Esophagus muscularis mucosa (tissue), 4 donors: ENCODE results near the gene DGKG. TPM values are rescaled to one million over a fixed set of nuclear protein-coding genes. Genes with fewer than 3 reads are reported as not detected.

Experiments used
- DNase-seq: peaks from one replicate; pipeline ENCODE4 v3.0.0-alpha.2; 2017; ENCODE audit errors: extremely low spot score
- H3K27ac ChIP-seq, 4 donors: fragments of 200-600 bp; sonication (generic); replicated peaks in 1 of 4; 1 replicate in 3 of 4; 2 replicates in 1 of 4; pipeline ENCODE4 v1.5.1; 2016 to 2019; ENCODE audit warnings: mild to moderate bottlenecking in 1 of 4
- H3K27me3 ChIP-seq, 4 donors: fragments of 200-600 bp; sonication (generic); one replicate each; pipeline versions ENCODE4 v1.5.1 to v1.6.0; 2016 to 2019
- H3K36me3 ChIP-seq, 4 donors: fragments of 200-600 bp; sonication (generic); one replicate each; pipeline ENCODE4 v1.5.1; 2016 to 2019
- H3K4me1 ChIP-seq, 4 donors: fragments of 200-600 bp; sonication (generic); one replicate each; pipeline ENCODE4 v1.5.1; 2016 to 2019
- H3K4me3 ChIP-seq, 4 donors: fragments of 200-600 bp; sonication (generic); 1 replicate in 2 of 4; 2 replicates in 2 of 4; pipeline ENCODE4 v1.5.1; 2016 to 2019; ENCODE audit warnings: mild to moderate bottlenecking in 4 of 4, moderate library complexity in 1 of 4
- H3K9me3 ChIP-seq, 4 donors: fragments of 200-600 bp; sonication (generic); 1 replicate in 3 of 4; 2 replicates in 1 of 4; pipeline ENCODE4 v1.5.1; 2016 to 2019
- EP300 ChIP-seq: sonication (generic); formaldehyde crosslinking; IDR thresholded peaks from one replicate; pipeline ENCODE4 v1.6.1; 2017; ENCODE audit warnings: antibody characterized with exemption
- POLR2A ChIP-seq: fragments of 450-650 bp; IDR thresholded peaks from one replicate; pipeline ENCODE4 v1.6.1; 2017; ENCODE audit warnings: antibody characterized with exemption, moderate library complexity, mild to moderate bottlenecking, low read depth
- POLR2AphosphoS5 ChIP-seq, 2 donors: sonication (generic); formaldehyde crosslinking; IDR thresholded peaks; one replicate each; pipeline ENCODE4 v1.6.1; 2017; ENCODE audit warnings: antibody characterized with exemption in 2 of 2
- WGBS: methylation state at CpG from one replicate; pipeline ENCODE4 v1.1.5; 2018; 5-methylcytosine and 5-hydroxymethylcytosine counted together
- intact Hi-C: fragments of 100-400 bp; cut with DNase I; formaldehyde crosslinking; loops from one replicate; pipeline ENCODE4 v1.15.1; 2023
- total RNA-seq, 4 donors: library from RNA; depleted of rRNA; stranded (reverse); fragments of >200 nt; gene quantifications; one replicate each; pipeline versions ENCODE4 v1.1.0 to v1.2.1, GENCODE V29; 2016
- TF ChIP-seq, protein P1 (sequence below), 3 experiments: fragments of 200-600 bp in 2 of 3; fragments of 450-650 bp in 1 of 3; sonication (generic) in 2 of 3; IDR thresholded peaks; one replicate each; pipeline ENCODE4 v1.5.1; 2017 to 2019; ENCODE audit warnings: antibody characterized with exemption in 3 of 3, mild to moderate bottlenecking in 2 of 3, moderate library complexity in 1 of 3

Gene DGKG
- total RNA-seq, 4 donors from 2014 or later = 75.0 to 169 (median 104) TPM

GRCh38 chr3:186311441-186311840, 50.6 kb downstream of the DGKG start:
- Histone ChIP-seq H3K4me3 (no peak overlapping the region), H3K36me3 (peaks cover under 1 to 19% (median 10%) of the 10 kb centered on the region in 4 donors), H3K4me1 (peaks cover 0 to 45% (median 27%) of the 10 kb centered on the region in 4 donors), H3K27ac (peak overlapping the region in 2 of 4 donors; percentile 30 to 37), H3K9me3 (no peaks in the 10 kb centered on the region), H3K27me3 (no peaks in the 10 kb centered on the region)
- intact Hi-C loops = no loop called here
- no peak for TF ChIP-seq EP300
- TF ChIP-seq POLR2A = no peak
- TF ChIP-seq, protein P1, sequence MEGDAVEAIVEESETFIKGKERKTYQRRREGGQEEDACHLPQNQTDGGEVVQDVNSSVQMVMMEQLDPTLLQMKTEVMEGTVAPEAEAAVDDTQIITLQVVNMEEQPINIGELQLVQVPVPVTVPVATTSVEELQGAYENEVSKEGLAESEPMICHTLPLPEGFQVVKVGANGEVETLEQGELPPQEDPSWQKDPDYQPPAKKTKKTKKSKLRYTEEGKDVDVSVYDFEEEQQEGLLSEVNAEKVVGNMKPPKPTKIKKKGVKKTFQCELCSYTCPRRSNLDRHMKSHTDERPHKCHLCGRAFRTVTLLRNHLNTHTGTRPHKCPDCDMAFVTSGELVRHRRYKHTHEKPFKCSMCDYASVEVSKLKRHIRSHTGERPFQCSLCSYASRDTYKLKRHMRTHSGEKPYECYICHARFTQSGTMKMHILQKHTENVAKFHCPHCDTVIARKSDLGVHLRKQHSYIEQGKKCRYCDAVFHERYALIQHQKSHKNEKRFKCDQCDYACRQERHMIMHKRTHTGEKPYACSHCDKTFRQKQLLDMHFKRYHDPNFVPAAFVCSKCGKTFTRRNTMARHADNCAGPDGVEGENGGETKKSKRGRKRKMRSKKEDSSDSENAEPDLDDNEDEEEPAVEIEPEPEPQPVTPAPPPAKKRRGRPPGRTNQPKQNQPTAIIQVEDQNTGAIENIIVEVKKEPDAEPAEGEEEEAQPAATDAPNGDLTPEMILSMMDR (IDR thresholded peaks at IDR 0.05) = no peak
- no peak for TF ChIP-seq POLR2AphosphoS5 (IDR thresholded peaks at IDR 0.05)
- DNase-seq = peak; percentile 34
- 73% methylated on average over 3 of the region's 3 CpGs for WGBS

DNA sequence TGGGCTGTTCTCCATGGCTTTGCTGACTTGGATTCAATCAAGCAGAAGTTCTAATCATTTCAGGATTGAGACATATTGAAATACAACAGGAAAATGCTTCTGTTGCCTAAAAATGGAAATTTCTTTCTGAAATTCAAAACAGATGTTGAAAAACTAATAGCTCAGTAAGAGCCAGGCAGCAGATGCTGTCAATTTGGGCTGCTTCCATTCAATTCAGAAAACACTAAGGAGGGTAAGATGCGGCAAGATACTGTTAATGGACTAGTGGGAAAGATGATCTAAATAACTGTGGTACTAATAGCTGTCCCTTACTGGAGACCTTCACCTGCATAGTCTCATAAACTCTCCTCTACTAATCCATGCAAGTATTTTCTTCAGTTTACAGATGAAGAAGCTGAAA, 53.5 kb downstream of the DGKG start:
- intact Hi-C loops = no loop called here
- peaks cover 20 to 37% (median 32%) of the 10 kb centered on the region in 4 donors for H3K36me3 ChIP-seq
- TF ChIP-seq POLR2A (no peak), EP300 (no peak), POLR2AphosphoS5 (IDR thresholded peaks at IDR 0.05) (no peak)
- TF ChIP-seq, protein P1 (IDR thresholded peaks at IDR 0.05) = no peak
- H3K4me1 ChIP-seq = peaks cover 0 to 29% (median 20%) of the 10 kb centered on the region in 4 donors
- no peaks in the 10 kb centered on the region for H3K27me3 ChIP-seq
- 77% methylated on average over 1 of the region's 1 CpG for WGBS
- H3K4me3 ChIP-seq = no peak overlapping the region
- DNase-seq = no peak
- H3K9me3 ChIP-seq = no peaks in the 10 kb centered on the region
- H3K27ac ChIP-seq = no peak overlapping the region

GRCh38 chr3:186307594-186308221, 54.3 kb downstream of the DGKG start:
- intact Hi-C loops = no loop called here
- no peak for DNase-seq
- Histone ChIP-seq H3K4me1 (peaks cover 0 to 20% (median 13%) of the 10 kb centered on the region in 4 donors), H3K9me3 (no peaks in the 10 kb centered on the region), H3K36me3 (peaks cover 26 to 45% (median 37%) of the 10 kb centered on the region in 4 donors), H3K27me3 (no peaks in the 10 kb centered on the region), H3K27ac (no peak overlapping the region), H3K4me3 (no peak overlapping the region)
- WGBS = 76% methylated on average over 3 of the region's 3 CpGs
- TF ChIP-seq POLR2AphosphoS5 (IDR thresholded peaks at IDR 0.05) = no peak
- TF ChIP-seq, protein P1 (IDR thresholded peaks at IDR 0.05) = no peak
- no peak for TF ChIP-seq POLR2A
- no peak for TF ChIP-seq EP300

- Histone ChIP-seq H3K36me3 (peaks cover 26 to 55% (median 43%) of the 10 kb centered on the region in 4 donors), H3K9me3 (no peaks in the 10 kb centered on the region), H3K4me1 (peaks cover 0 to under 1% (median 0%) of the 10 kb centered on the region in 4 donors), H3K27me3 (no peaks in the 10 kb centered on the region), H3K27ac (no peak overlapping the region), H3K4me3 (no peak overlapping the region)
- intact Hi-C loops = no loop called here
- peak; percentile 60 for DNase-seq
- TF ChIP-seq EP300 = no peak
- no peak for TF ChIP-seq POLR2AphosphoS5 (IDR thresholded peaks at IDR 0.05)
- TF ChIP-seq POLR2A = no peak
- TF ChIP-seq, protein P1 (IDR thresholded peaks at IDR 0.05) = no peak
- WGBS = 75% methylated on average over 2 of the region's 2 CpGs
Observed at GRCh38 chr3:186305286-186305685, 56.7 kb downstream of the DGKG start.
